ENCODE data around the gene GLOD4.
"Not testable (repeated sequence)": the region's sequence is repeated elsewhere in the genome, so short reads cannot be mapped to it uniquely, and the experiment has no call there.

Gene GLOD4, protein sequence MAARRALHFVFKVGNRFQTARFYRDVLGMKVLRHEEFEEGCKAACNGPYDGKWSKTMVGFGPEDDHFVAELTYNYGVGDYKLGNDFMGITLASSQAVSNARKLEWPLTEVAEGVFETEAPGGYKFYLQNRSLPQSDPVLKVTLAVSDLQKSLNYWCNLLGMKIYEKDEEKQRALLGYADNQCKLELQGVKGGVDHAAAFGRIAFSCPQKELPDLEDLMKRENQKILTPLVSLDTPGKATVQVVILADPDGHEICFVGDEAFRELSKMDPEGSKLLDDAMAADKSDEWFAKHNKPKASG

DNA sequence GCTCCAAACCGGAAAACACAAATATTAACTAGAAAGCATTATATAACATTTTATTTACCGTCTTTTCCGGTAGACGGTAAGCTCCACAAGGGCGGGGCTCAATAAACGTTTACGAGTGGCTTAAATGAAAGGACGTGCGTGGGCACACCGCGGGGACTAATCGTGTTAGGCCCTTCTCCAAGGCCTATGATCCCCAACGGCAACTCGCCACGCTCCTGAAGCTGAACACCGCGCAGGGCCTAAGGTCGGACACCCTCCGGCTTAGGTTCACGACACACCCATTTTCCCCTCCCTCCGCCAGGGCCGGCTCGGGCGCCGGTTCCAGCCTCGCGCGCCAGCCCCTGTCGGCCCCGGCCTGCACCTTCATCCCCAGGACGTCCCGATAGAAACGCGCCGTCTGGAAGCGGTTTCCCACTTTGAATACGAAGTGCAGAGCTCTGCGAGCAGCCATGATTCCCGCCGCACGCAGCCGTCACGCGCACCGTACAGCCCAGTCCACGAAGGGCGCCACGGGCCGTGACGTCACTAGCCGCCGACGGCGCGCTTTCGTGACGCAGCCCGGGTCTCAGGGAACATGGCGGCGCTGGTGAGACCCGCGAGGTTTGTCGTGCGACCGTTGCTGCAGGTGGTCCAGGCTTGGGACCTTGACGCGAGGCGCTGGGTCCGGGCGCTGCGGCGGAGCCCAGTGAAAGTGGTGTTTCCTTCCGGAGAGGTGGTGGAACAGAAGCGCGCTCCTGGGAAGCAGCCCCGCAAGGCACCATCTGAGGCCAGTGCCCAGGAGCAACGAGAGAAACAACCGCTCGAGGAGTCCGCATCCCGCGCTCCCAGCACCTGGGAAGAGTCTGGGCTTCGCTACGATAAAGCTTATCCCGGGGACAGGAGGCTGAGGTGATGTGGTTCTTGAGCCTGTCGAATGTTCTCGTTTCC is at the start of gene GLOD4, which contains the start of gene MRM3:
Gene GLOD4 (minus strand): TSS at position 476 of the 927 bp plus-strand sequence. CDS start 25 bp downstream, at position 451.
Gene MRM3 (plus strand): TSS at position 549 of the 927 bp plus-strand sequence. CDS start 26 bp downstream, at position 575.
- DNase-seq (ENCODE audit: low read depth), result peak; percentile 85

GRCh38 chr17:830950-831349 is 48.9 kb upstream of the GLOD4 start:
- no peak for DNase-seq (ENCODE audit: low read depth)

DNA sequence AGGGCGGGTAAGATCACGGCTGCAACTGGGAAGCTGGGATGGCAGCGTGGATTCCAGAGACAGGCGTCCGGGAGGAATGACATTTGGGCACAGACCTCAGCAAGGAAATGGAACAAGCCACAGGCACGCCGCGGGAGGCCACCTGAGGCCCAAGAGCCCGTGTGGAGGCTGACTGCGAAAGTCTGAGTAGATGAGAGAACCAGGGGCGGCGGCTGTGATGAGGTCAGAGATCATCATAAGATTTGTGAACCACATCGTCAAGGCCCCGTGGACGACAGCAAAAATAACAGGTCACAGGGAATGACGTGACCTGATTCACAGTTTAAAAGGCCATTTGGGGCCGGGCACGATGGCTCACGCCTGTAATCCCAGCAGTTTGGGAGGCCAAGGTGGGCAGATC is 48.3 kb upstream of the GLOD4 start:
- no peak for DNase-seq (ENCODE audit: low read depth)

DNA sequence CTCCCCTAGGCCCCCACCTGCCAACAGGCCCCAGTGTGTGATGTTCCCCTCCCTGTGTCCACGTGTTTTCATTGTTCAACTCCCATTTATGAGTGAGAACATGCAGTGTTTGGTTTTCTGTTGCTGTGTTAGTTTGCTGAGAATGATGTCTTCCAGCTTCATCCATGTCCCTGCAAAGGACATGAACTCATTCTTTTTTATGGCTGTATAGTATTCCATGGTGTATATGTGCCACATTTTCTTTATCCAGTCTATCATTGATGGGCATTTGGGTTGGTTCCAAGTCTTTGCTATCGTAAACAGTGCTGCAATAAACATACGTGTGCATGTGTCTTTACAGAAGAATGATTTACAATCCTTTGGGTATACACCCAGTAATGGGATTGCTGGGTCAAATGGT is 47.5 kb upstream of the GLOD4 start:
- DNase-seq (ENCODE audit: low read depth), result not testable (repeated sequence)

DNA sequence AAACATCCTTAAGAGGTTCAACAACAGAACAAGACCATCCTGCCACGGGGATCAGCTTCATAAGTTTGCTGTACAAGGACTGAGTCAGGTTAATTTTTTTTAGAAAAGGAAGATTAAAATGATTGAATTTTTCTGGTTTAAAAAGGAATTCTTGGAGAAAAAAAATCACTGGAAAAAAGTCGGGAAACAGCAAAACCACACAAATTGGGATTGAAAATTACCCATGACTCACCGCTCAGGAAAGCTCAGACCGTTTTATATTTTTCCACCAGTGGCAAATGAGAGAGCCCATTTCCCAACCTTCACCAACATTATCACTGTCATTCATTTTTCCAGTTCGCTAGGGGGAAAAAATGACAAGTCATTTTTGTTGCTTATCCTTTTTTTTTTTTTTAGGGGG is 46.7 kb upstream of the GLOD4 start:
- no peak for DNase-seq (ENCODE audit: low read depth)

DNA sequence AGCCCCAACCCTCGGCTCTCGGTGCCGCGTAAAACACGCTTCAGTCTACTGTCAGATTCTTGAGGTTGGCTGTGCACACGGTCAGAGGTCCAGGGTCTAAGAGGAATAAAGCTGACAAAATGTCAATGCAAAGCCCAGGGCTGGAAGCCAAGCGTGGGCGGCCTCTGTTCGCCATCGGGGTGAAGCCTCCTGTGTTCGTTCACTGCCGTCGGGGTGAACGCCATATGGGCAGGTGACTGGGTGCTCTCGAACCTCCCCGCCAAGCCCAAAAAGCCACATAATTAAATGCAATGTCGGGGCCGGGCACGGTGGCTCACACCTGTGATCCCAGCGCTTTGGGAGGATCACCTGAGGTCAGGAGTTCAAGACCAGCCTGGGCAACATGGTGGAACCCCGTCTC is 44.7 kb upstream of the GLOD4 start:
- no peak for DNase-seq (ENCODE audit: low read depth)

- DNase-seq (ENCODE audit: low read depth), result no peak
Measured at GRCh38 chr17:825216-825615, 43.1 kb upstream of the GLOD4 start.

DNA sequence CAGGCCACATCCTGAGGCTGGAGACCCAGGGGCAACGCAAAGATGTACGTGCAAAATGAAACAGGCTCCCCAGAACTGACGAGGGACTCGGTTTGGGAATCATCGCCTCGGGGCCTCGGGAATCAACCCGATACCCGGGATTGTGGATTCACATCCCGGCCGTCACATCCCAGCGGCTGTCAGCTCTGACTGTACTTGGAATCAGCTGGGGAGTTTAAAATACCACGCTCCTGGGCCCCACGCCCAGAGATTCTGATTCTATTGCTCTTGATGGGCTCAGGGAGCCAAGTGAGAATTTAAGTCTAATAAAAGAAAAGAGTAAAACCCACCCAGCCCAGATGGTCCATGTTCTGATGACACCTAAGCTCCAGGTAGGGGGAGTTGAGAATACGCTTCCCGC is 42.3 kb upstream of the GLOD4 start:
- no peak for DNase-seq (ENCODE audit: low read depth)

DNA sequence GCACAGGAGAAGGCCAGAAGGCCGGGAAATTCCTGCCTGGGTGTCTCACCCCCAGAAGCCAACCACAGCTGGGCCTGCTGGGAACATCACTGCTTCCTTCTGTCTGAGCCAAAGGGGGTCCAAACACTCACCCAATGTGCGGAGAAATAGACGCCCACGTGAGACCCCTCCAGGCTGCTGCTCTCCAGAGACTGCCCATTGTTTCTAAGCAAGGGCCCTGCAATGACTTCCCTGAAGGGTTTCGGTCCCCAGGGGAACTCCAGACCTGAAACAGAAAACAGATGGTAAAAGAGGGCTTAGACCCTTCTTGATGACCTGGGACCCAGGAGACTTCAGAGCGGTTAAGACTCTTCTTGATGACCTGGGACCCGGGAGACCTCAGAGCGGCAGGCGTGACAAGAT is 41.4 kb upstream of the GLOD4 start:
- no peak for DNase-seq (ENCODE audit: low read depth)

- no peak for DNase-seq (ENCODE audit: low read depth)
Measured at GRCh38 chr17:819251-819650, 37.2 kb upstream of the GLOD4 start.

DNA sequence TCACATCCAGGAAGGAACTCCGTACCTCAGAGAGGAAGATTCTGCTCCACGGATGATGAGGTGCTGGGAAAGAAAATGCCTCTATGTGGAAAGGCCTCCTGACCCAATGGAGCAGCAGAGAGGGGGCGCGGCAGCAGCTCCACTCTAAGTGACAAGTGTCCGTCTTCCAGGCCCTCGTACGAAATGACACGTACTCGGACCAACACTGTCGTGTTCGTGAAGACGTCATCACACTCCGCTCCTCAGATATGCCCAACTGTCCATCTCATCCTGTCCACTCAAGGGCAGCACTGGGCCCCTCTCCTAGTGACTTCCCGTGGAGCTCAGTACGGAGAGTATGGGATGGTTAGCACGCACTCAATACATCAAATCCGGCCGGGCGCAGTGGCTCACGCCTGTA is 32.3 kb upstream of the GLOD4 start:
- DNase-seq (ENCODE audit: low read depth), result no peak

GRCh38 chr17:812638-813204 is 30.6 kb upstream of the GLOD4 start:
- no peak for DNase-seq (ENCODE audit: low read depth)

DNA sequence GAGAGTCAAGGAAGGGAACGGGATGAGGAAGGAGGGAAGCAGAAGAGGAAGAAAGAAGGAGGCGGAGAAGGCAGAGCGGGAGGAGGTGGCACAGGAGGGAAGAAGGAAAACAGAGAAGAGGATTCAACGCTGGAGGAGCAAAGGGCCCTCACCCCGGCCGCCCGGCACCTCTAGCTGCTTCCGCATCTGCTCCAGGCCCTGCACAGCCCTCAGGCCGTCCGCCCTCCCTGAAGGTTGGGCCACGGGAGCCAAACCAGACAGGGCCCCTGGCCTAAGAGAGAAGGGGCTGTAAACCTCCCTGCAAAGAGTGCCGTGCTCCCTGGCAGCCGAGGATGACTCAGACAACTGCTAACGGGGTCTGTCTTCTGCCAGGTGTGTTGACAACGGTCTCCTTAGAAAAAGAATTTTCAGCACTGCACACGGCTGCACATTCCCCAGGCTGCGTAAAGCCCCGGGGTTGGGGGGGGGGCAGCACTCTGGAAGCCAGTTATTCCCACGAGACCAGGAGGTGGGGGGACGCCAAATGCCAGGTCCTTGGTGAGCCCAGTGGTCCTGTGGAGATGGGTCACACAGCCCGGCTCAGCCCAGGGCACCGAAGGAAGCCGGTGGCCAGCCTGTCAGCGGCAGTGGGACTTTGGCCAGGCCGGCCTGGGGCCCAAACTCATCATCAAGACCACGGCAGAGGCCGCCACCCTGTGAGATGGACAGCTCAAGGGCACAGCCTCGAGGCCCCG is 29.1 kb upstream of the GLOD4 start:
- no peak for DNase-seq (ENCODE audit: low read depth)

GRCh38 chr17:807523-808294 is 25.6 kb upstream of the GLOD4 start:
- DNase-seq (ENCODE audit: low read depth), result no peak

DNA sequence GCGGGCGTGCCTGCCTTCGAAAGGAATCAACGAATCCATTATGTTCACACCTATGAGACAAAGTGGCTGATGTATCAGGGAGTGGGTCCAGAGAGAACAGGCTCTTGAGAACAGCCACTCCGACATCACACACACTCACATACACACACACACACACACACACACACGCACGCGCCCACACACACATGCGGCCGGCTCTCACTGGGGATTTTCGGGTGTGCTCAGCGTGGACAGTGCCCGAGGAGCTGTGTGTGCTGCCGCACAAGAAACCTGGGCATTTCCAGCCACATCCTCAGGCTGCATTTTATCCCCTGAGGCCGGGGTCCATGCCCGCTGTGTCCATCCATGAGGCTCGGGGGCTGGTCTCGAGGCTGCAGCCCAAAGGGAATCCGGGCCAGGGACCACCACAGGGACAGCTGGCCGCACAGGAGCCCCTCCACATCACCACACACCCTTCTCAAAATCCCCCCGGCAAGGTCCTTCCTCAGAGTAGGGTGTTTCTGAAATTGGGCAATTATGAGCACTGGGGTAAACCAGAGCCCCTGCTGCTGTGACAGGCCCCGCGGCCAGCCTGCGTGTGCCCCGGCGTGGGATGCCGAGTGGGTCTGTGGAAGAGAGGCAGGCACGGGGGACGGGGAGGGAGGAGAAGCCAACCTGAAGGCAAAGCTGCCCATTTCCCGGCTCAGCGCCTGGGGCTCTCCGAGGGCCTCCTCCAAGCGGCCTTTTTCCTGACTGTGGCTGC is 24.9 kb upstream of the GLOD4 start:
- DNase-seq (ENCODE audit: low read depth), result no peak

DNA sequence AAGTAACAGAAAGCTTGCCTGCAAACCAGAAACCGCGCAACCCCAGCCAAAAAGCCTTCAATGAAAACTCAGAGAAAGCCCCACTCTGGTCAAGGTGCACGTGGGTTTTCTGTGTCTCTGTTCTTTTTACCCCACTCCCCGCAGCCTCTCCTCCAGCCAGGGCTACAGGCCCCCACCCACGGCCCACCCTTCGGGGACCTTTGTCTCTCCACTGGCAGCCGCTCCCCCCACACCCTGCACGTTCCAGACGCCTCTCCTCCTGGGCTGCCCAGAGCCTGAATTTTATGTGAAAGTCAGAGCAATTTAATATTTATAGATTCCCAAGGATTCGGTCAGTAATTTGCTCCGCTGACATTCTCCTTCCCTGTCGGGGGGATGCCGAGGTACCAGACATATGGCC is 24.3 kb upstream of the GLOD4 start:
- no peak for DNase-seq (ENCODE audit: low read depth)

GRCh38 chr17:805886-806285 is 23.8 kb upstream of the GLOD4 start:
- not testable (repeated sequence) for DNase-seq (ENCODE audit: low read depth)

DNA sequence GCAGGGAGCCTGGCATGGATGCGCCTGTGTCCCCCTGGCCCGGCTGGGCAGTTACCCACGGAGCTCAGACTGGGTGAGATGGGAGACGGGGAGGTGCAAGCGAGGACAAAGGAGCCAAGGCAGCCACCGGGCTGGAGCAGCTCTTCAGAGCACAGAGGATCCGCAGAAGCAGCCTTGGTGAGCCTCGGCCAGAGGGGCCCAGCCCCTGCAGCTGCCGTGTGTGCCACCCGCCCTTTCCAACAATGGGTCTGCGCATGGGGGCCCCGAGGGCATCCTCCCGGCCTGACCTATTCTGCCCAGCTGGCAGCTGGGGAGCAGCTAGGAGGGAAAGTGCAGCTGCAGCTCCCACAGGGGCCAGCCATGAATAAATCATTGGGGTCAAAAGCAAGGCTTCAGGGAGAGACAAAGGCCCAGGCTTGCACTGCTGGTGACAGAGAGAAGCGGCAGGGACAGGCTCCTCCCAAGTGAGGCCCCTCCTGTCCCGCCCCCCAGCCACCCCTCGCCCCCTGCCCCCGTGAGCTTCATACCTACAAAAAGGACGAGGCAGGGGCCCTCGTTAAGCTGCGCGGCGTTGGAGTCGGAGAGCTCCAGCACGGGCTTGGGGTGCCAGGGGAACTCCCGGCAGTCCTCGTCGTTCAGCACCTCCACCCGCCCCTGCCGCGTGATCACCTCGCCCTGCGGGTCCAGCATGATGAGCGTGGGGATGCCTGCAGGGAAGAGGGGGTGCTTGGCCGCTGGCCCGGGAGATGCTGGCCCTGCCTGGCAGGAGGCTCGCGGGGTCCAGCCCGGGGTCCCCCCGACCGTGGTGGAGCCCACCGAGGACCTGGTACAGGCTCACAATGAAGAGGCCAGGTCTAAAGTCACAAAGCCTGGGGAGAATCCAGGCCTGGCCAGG is 22.7 kb upstream of the GLOD4 start:
- no peak for DNase-seq (ENCODE audit: low read depth)
